Nucleus accumbens (tissue), 56 donors: Measurements from ENCODE around the gene ARMC6.

ENCODE experiments used
- DNase-seq, 56 donors: peaks; one replicate each; lab custom pipeline; 2025; lab: John Stamatoyannopoulos, UW

The ARMC6 gene

GRCh38 chr19:19053508-19054314 is 20.3 kb downstream of the ARMC6 start:
- peak in 31 of 56 donors; percentile 5 to 75 (median 17) for DNase-seq

DNA sequence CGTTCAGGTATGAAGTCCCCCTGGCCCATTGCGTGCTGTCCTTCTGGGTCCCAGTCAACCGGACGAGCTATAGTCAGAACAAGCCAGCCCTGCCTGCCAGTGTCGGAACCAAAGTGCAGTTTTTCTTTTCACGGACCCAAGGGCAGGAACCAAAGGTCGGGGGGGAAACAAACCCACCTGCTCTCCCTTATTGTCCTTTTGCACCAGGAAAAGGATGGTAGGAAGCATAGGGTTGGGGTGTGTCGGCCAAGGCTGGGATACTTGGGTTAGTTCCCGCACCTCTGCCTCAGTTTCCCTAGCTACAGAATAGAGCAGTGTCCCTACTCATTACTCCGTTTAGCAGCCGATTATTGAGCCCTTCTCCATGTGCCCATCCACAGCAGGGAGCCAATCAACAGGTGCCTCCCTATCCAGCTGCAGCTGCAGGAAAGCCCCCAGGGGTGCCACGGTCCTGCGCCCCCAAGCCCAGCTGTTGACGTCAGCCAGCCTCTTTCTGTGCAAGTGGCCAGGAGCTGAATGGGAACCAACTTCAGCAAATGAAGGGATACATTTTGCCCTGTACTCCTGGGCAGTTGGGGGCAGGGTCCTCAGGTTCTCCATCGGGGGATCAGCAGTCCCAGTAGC is 21.0 kb downstream of the ARMC6 start:
- DNase-seq: no peak

- DNase-seq: no peak
These were observed 21.6 kb downstream of the ARMC6 start for GRCh38 chr19:19054939-19055440.

DNA sequence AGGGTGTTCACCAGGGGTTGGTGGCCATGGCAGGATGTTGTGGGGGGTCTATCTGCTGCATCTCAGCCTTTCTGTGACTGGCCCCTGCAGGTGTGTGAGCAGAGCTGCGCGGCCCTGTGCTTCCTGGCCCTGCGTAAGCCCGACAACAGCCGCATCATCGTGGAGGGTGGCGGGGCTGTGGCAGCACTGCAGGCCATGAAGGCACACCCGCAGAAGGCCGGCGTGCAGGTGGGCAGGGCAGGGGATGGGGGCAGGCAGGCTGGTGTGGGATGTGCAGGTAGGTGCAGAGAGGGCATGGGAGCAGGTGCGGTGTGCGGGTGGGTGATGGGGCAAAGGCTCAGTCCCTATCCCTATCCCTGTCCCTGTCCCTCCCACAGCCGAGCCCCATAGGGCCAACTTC is 22.3 kb downstream of the ARMC6 start:
- no peak for DNase-seq

- DNase-seq: no peak
These were observed 23.4 kb downstream of the ARMC6 start for GRCh38 chr19:19056636-19057275.

DNA sequence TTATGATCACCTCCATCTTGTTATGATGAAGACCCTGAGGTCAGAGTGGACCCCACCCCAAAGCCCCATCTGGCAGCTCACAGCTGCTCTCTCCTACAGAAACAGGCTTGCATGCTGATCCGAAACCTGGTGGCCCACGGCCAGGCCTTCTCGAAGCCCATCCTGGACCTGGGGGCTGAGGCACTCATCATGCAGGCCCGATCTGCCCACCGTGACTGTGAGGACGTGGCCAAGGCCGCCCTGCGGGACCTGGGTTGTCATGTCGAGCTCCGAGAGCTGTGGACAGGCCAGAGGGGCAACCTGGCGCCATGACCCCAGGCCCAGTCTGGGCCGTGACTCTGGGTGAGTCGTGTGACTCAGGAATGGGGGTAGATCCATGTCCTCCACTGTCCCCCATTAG is 23.9 kb downstream of the ARMC6 start:
- DNase-seq: no peak

GRCh38 chr19:19057720-19058119 is 24.3 kb downstream of the ARMC6 start:
- no peak for DNase-seq

- DNase-seq: no peak
These were observed 25.8 kb downstream of the ARMC6 start for GRCh38 chr19:19059018-19059836.

DNA sequence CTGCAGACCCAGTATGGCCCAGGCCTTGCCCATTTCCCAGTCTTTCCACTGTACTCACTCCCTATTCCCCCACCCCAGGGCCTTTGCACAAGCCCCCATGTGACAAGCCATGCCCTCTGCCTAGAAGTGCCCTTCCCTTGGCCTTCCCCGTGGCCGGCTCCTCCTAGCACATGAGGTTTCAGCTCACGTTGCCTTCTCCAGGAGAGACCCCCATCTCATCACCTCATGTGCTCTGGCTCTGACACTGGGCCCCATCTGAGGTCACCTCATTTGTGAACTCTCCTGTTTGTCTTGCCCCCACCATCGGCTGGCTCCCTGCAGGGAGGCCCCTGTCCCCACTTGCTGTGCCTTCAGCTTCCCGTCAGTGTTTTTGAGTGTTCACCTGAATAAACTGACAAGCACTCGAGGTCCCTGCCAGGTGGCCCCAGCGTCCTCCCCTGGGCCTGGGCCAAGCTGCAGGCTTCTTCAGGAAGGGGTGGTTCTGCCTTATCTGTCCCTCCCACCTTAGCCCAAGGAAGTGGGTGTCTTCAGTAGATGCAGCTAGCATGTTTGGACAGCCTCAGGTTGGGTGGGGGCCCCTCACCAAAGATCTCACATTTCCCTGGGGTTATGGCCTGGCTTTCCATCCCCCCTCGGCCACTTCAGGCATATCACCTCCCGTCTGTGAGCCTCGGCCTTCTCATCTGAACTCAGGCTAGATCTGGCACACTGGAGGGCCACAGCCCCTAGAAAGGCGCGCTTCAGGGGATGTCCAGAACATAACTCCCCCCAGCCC is 26.6 kb downstream of the ARMC6 start:
- DNase-seq: no peak

DNA sequence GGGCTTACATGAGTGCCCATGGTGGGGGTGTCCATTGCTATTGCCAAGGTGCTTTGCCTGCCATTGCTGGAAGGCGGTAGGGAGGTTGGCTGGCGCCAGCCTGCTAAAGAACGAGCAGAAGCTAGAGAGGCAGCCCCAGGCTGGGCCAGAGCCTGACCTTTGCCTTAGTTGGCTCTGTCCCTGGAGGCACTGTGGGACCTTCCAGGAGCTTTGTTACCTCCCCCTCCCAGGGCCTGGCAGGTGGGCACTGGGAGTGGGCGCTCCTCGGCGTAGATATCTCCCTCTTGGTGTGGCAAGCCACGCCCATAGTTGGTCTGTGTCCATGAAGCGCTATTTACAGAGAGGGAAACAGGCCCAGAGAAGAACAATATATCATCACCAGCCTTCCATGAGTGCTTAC is 28.1 kb downstream of the ARMC6 start:
- peak in 18 of 56 donors; percentile 2 to 43 (median 31) for DNase-seq

DNA sequence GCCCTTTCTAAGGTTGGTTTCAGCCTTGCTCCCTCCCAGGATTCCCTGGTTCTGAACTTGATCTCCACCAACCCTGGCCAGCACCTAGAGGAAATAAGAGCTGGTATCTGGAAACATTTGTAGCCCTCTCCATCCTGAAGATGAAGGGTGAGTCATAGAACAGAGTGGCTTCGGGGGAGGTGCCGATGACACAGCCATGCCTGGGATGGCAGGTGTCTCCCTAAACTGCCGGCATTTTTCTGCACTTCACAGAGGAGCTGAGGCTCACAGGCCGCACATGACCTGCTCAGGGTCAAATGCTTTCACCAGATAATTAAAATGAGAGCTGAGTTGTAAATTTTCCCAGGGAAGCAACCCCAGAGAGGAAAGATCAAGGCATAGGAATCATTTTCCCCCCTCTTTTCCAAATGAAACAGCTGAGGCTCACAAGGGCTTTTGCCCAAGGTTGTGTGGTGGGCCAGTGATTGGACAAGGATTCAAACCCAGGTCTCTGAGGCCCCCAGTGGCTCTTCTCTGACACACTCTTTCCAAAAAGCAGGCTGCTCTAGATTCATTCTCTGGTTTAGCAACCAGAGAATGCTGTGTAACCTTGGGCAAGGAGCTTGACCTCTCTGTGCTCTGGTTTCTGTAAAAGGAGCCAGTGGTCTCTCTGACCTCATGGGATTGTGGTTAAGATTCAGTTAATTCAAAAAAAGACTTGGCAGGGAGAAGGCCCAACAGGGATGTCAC is 29.2 kb downstream of the ARMC6 start:
- peak in 22 of 56 donors; percentile 2 to 67 (median 28) for DNase-seq

- peak; percentile 89 to 100 (median 100) for DNase-seq
These were observed 30.0 kb downstream of the ARMC6 start, which contains the start of gene SLC25A42 for GRCh38 chr19:19063183-19064097. TSS of gene SLC25A42 (plus strand) at chr19:19063994. CDS start at chr19:19096125, 32,131 bp downstream.

- DNase-seq: peak in 5 of 56 donors; percentile 44 to 68 (median 63)
These were observed 30.8 kb downstream of the ARMC6 start for GRCh38 chr19:19064098-19064722.

DNA sequence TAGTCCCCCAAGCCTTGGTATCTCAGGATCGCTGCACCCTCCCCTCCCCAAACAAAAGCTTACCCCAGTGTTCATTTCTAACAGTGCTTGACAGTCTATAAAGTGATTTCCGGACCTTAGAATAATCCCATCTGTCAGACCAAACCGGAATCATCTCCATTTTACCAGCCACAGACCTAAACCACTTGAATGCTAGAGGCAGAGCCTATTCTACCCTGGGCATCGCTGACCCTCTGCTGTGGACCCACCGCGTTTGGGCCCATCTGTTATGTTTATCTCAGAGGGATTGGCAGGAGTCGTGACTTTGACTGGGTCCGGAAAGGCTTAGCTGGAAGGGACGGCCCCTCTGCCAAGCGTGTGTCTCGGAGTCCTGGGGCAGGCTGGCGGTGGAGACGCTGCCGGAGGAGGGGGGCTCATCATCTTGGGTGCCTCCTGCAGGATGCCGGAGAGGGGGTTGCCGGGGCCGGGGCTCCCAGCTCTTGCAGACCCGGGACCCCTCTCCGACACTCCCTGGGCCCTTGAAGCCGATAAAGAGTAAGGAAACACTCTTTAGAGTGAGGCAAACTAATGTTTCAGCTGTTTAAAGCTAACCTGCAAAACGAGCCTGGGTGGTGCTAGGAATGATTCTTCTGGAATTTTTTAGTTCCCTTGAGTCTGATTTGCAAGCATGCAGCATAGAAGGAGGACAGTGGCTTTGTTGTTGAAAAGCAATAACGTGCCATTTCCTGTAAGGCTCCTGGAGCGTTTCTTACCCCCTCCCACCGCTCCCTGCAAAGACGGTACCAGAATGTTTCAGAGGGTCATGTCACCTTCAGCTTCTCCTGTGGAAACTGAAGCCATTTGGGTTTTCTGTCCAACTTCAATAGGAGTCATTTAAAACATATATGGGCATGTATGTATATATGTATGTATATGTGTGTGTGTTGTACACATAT is 31.7 kb downstream of the ARMC6 start:
- peak in 8 of 56 donors; percentile 3 to 29 (median 10) for DNase-seq

DNA sequence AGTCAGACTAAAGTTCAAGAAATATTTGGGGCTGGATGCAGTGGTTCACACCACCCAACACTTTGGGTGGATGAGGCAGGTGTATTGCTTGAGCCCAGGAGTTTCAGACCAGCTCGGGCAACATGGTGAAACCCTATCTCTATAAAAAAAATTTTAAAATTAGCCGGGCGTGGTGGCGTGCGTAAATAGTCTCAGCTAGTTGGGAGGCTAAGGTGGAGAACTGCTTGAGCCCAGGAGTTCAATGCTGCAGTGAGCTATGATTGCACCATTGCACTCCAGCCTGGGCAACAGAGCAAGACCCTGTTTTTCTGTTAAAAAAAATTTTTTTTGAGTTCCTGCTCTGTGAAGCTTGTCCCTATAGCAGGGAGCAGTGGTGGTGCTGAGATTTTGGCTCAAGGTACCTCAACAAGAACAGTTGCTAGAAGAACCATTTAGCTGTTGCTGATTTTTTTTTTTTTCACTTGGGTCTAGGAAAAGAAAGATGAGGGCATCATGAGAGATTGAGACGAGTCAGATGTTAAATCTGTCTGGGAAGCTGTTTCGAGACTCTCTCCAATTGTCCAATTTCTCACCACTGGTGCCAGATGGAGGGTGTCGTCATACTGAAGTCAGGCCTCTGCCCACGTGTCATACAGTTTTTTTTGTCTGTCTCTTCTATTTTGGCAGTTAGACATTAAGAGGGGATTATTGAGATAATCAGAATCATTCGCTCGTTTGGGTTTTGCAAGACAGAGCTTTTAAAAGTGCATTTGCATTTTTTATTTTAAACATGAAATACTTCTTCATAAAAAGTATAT is 34.1 kb downstream of the ARMC6 start:
- no peak for DNase-seq
